GM19238 (cell line): Measurements from ENCODE around the gene GMPR.

Experiments
- DNase-seq: peaks from one replicate; pipeline ENCODE4 v3.0.0; 2011; ENCODE audit warnings: low spot score; ENCODE audit not compliant: insufficient read length

GMPR gene

DNA sequence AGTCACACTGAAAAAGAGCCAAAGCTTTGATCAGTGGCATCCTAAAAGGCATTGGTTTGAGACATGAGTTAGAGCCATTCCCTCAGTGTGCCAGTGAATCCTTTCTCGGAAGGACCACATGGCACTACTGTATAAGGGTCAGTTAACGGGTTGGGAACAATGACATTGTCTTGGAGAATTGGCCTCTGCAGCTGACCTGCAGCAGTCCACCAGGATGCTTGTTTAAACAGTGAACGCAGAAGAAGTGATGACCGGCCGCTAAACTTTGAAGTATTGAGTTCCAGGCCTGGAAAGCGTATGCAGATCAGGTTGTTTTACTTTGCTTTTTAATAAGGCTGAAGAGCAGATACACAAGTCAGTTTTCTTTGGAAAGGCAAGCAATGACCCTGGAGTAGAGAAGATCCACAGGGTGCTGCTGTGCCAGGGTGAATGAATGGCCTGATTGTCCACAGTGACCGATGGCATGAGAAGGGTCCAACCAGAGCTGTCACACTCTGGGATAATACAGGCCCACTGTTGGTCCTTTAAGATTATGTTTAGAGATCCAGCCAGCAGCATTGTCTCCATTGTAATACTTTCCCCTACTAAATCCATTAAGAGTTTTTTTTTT, 57.8 kb downstream of the GMPR start:
- DNase-seq: no peak

DNA sequence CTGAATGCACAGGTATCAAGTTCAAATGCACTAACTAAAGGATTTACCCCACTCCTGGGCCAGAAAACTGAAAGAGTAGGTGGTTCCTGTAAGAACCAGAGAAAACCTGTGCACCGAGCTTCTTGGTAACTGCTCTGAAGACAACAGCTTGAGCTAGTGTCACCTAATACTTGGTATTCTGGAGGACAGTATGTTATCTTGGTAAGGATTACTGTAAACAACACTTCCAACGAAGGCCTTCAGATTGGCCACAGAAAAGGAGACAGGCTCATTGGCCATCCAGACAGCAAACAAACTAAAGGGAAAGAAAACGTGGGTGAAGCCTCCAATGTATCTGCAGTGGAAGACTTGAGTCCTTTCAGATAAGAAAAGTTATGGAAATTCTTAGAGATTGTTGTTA, 61.5 kb downstream of the GMPR start:
- DNase-seq: no peak

GRCh38 chr6:16301511-16301910, 63.1 kb downstream of the GMPR start:
- no peak for DNase-seq

- DNase-seq: no peak
Observed at GRCh38 chr6:16302721-16303552, 64.5 kb downstream of the GMPR start.

- peak; percentile 60 for DNase-seq
Observed at GRCh38 chr6:16305246-16305725, 66.9 kb downstream of the GMPR start.

GRCh38 chr6:16305788-16306187, 67.4 kb downstream of the GMPR start:
- no peak for DNase-seq

DNA sequence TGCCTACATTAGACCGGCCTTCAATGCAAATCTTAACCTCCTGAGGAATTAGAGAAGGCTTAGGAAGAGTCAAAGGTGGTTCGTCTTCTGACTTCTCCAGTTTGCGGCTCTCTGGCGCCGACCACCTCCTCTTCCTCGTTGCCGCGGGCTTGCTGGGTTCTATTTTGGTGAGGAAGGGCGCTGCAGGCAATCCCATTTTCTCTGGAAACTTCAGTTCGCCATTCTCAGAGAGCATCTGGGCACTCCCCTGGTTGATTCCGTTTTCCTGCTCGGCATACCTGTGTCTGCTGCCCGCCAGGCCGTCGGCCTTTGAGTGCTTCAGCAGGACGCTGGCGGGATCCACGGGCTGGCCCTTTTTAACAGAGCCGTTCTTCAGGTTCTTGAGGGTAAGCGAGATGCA, 67.9 kb downstream of the GMPR start:
- DNase-seq: no peak

- DNase-seq: no peak
Observed at GRCh38 chr6:16311763-16312162, 73.4 kb downstream of the GMPR start.

GRCh38 chr6:16313732-16314131, 75.3 kb downstream of the GMPR start:
- DNase-seq: no peak

DNA sequence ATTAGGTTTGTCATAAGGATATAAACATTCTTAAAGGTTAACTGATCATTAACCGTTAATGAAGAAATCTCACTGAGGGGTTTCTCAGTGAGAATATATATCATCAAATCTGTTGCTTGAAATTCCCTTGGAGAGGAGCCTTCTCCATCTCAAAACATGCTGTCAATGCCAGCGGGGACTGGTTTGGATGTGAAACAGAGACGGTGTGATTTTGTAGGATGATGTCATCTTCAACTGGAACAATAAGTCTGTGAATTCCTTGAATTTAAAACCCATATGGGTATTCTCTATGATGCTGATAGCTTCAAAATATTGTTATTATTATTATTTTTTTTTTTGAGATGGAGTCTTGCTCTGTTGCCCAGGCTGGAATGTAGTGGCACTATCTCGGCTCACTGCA, 75.9 kb downstream of the GMPR start:
- no peak for DNase-seq

GRCh38 chr6:16316741-16317251, 78.4 kb downstream of the GMPR start:
- DNase-seq: no peak

DNA sequence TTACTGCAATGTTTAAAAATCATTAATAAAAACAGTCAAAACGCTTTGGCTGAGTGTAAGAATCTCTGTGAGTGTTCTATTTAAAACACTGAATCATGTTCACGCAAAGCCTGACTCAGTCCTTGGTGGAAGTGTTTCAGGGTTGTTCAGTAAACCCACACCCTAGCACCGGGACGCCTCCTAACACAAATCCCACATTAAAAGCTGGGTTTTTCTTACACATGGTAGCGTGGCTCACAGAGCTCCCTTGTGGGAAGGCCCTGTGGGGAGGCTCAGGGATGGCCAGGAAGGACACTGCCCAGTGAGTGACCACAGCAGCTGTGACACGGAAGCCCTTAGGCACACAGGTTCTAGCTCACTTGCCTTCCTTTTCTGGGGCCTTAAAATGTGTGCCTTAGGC, 80.2 kb downstream of the GMPR start:
- DNase-seq: no peak

GRCh38 chr6:16318953-16319720, 80.8 kb downstream of the GMPR start:
- no peak for DNase-seq

DNA sequence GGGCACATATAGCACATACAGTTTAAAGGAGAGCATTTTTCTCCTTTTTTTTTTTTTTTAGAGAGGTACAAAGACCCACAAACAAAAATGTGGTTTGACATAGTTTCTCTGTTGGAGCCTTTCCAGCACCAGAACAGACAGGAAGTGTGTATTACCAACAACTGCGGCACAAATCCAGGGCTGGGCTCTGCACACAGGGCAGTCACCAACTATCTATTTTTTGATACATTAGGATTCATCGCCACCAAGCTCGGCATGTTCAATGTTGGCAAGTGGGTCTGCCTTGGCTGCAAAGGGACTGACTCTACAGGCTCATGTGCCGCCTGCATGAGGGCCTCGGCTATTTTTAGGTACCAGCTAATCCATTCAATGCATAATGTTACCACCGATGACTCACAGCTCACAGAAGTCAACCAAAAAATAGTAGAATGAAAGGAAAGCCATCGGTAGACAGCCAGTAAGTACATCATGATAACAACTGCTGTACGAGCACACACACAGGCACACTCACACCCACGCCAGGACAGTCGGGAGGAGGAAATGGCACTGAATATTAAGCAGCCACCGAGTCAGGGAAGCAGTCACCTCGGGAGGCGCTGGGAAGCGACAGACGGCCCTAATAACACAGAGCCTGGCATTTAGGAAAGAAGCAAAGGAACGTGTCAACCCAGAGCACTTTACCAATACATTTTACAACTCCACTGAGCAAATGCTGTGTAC, 81.6 kb downstream of the GMPR start:
- DNase-seq: no peak

DNA sequence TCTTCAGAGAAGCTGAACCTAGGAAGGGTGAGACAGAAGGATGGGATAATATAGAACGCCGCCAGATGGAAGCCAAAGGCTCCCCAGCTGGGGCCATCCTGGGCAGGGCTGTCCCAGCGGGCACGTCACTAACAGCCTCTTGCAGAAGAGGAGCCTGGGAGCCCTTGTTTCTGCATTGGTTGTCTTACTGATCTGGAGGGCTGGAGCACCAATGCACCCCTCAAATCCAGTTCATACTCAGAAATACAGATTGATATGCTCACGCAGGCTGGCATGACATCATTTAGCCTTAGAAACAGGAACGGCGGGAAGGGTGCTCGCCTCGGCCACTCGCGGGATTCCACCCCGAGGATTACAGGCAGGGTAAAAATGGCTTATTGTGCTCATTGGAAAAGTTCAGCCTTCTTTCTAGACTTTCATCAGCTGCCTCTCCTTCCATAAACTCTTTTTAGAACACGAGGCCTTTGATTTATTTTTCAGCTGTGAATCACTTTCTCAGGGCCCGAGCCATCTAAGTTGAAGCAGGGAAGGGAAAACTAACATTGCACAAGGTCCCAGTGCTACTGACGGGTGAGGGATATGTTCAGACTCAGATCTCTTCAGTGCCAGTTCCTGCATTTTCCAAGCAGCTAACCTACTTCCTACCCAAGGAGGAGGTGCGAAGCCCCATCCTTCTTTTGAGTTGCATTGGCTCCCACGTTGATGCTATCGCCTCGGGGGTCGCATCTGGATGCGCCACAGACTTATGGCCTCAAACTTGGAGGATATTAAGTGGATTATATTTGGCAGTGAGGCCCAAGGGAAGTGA, 82.3 kb downstream of the GMPR start:
- DNase-seq: no peak

- DNase-seq: no peak
Observed at GRCh38 chr6:16321341-16321710, 82.9 kb downstream of the GMPR start.

DNA sequence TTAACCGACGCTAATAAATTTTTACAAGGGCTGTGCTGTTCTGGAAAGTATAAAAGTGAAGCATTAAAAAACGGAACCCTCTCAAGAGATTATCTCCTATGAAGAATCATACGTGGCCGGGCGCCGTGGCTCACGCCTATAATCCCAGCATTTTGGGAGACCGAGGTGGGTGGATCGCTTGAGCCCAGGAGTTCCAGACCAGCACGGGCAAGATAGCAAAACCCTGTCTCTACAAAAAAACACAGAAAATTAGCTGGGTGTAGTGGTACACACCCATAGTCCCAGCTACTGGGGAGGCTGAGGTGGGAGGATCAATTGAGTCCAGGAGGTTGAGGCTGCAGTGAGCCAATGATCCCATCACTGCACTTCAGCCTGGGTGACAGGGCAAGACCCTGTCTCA, 83.4 kb downstream of the GMPR start:
- DNase-seq: no peak

- DNase-seq: peak; percentile 71
Observed at GRCh38 chr6:16322666-16323312, 84.4 kb downstream of the GMPR start.

DNA sequence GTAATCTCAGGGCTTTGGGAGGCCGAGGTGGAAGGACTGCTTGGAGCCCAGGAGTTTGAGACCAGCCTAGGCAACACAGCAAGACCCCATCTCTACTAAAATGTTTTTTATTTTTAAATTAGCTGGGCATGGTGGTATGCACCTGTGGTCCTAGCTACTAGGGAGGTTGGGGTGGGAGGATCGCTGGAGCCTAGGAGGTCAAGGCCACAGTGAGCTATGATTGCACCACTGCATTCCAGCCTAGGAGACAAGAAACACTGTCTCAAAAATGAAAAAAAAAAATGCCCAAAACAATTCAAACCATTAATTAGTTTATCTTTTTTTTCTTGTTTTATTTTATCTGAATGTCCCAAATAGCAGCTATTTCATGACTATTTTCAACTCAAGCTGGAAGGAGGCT, 85.8 kb downstream of the GMPR start:
- DNase-seq: no peak

- DNase-seq: no peak
Observed at GRCh38 chr6:16324606-16325225, 86.3 kb downstream of the GMPR start.
